ENCODE data around the gene GXYLT2. TPM values are rescaled to one million over a fixed set of nuclear protein-coding genes. Genes with fewer than 3 reads are reported as not detected.

GXYLT2 gene
- total and polyA plus RNA-seq, 8 donors: 12.4 to 27.9 (median 16.7) TPM

DNA sequence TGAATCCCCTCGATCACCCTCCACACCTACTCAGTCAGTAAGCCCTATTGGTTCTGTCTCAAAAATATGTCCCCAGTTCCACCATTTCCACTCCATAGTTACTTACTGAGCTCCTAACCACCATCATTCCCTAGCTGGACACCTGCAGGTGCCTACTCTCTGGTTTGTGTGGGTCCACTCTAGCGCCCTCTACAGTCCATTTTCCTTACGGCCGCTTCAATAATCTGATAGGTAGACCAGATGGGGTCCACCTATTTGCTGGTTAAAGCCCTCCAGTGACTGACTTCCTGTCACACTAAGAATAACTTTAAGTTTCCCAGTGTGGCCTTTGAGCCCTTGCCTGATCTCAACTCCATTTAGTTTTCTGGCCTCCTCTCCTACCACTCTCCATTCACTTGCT, 5.0 kb downstream of the GXYLT2 start:
- peaks cover 0 to 31% of the 10 kb centered on the region in 2 donors for H3K4me1 ChIP-seq
- no peak for DNase-seq
- H3K4me3 ChIP-seq: no peak overlapping the region
- intact Hi-C loops (cut with DNase I): no loop called here
- ATAC-seq: no peak
- no peaks in the 10 kb centered on the region for H3K36me3 ChIP-seq
- H3K9me3 ChIP-seq: no peaks in the 10 kb centered on the region
- TF ChIP-seq, protein P1, sequence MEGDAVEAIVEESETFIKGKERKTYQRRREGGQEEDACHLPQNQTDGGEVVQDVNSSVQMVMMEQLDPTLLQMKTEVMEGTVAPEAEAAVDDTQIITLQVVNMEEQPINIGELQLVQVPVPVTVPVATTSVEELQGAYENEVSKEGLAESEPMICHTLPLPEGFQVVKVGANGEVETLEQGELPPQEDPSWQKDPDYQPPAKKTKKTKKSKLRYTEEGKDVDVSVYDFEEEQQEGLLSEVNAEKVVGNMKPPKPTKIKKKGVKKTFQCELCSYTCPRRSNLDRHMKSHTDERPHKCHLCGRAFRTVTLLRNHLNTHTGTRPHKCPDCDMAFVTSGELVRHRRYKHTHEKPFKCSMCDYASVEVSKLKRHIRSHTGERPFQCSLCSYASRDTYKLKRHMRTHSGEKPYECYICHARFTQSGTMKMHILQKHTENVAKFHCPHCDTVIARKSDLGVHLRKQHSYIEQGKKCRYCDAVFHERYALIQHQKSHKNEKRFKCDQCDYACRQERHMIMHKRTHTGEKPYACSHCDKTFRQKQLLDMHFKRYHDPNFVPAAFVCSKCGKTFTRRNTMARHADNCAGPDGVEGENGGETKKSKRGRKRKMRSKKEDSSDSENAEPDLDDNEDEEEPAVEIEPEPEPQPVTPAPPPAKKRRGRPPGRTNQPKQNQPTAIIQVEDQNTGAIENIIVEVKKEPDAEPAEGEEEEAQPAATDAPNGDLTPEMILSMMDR (IDR thresholded peaks at IDR 0.05): no peak
- peaks cover 0 to 18% of the 10 kb centered on the region in 2 donors for H3K27me3 ChIP-seq
- peak overlapping the region in 1 of 2 donors; percentile 81 for H3K27ac ChIP-seq

DNA sequence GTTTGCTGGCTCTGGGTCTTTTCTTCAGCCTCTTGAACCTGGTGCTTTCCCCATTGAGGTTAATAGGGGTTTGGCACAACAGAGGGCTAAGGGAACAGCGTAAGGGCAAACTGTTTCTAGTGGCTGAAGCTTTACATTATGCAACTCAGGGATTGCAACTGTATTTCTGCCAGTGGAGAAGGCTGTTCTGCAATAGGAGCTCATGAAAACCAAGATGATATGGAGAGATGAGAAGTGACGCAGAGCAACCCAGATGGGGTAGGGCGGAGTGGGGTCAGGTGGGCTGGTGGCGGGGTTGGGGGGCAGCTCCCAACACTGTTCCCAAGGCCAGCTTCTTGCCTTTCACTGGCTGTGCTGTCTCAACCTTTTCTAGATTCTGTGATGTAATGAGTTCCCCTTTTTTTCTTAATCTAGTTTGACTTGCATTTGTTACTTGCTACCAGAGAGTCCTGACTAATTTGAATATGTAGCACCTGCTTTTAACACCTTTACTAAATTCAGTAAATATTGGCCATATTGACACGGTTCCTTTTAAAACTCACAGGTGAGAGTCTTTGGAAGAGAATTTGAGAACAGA, 7.2 kb downstream of the GXYLT2 start:
- peaks cover 0 to 20% of the 10 kb centered on the region in 2 donors for H3K4me1 ChIP-seq
- DNase-seq (no peak), ATAC-seq (no peak)

DNA sequence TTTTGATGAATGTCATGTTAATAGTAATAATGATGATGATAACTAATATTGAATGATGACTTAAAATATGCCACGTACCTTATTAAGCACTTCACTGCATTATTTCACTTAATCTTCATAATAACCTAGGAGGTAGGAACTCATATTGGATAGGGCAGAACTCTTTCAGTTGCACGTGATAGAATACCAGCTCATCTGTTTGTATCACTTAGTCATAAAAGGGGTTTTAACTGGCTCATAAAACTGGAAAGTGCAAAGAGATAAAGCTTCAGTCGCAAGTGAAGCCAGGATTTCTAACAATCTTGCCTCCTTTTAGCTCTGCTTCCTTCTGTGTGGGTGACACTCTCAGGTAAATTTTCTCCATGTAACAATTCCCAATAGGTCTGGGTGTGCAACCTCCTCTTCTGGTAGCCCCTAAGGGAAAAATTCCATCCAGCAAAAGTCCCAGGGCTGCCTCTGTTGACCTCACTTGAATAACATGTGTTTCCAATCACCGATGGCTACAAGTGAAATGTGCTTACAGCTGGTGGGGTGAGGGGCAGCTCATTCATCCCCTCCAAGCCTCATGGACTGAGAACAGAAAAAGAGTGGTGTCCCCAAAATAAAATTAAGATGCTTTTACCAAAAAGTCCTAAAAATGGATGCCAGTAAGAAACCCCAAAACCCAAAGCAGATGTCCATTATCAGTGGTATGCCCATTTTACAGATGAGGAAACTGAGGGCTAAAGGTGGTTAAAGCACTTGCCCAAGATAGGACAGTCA, 9.3 kb downstream of the GXYLT2 start:
- intact Hi-C loops (cut with DNase I): no loop called here
- ATAC-seq: no peak
- no peak for DNase-seq
- no peaks in the 10 kb centered on the region for H3K36me3 ChIP-seq
- TF ChIP-seq, protein P1 (IDR thresholded peaks at IDR 0.05): no peak
- H3K27ac ChIP-seq: no peak overlapping the region
- peaks cover 0 to 9% of the 10 kb centered on the region in 2 donors for H3K4me1 ChIP-seq
- no peak overlapping the region for H3K4me3 ChIP-seq
- H3K27me3 ChIP-seq: no peaks in the 10 kb centered on the region
- H3K9me3 ChIP-seq: no peaks in the 10 kb centered on the region

More for the DNA sequence above, 7.2 kb downstream of the GXYLT2 start:
- Histone ChIP-seq H3K36me3 (no peaks in the 10 kb centered on the region), H3K4me3 (no peak overlapping the region), H3K27ac (peak overlapping the region in 1 of 2 donors; percentile 26), H3K27me3 (peaks cover 0 to 8% of the 10 kb centered on the region in 2 donors), H3K9me3 (no peaks in the 10 kb centered on the region)
- intact Hi-C loops (cut with DNase I): no loop called here
- TF ChIP-seq, protein P1 (IDR thresholded peaks at IDR 0.05): no peak

DNA sequence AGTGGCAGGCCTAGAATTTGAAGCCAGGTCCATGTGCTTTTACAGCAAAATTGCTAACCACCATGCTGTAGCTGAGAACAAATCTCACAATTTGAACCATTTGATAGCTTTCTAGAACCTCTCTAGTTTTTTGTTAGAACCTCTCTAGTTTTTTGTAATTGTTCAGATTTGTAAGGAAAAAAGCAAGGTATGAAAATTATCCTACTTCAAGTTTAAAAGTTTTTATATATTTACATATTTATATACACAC, 9.8 kb downstream of the GXYLT2 start:
- H3K4me1 ChIP-seq: peaks cover 0 to 9% of the 10 kb centered on the region in 2 donors
- TF ChIP-seq, protein P1 (IDR thresholded peaks at IDR 0.05): no peak
- H3K9me3 ChIP-seq: no peaks in the 10 kb centered on the region
- H3K4me3 ChIP-seq: no peak overlapping the region
- H3K36me3 ChIP-seq: no peaks in the 10 kb centered on the region
- intact Hi-C loops (cut with DNase I): no loop called here
- H3K27me3 ChIP-seq: no peaks in the 10 kb centered on the region
- ATAC-seq (no peak), DNase-seq (no peak)
- H3K27ac ChIP-seq: no peak overlapping the region

DNA sequence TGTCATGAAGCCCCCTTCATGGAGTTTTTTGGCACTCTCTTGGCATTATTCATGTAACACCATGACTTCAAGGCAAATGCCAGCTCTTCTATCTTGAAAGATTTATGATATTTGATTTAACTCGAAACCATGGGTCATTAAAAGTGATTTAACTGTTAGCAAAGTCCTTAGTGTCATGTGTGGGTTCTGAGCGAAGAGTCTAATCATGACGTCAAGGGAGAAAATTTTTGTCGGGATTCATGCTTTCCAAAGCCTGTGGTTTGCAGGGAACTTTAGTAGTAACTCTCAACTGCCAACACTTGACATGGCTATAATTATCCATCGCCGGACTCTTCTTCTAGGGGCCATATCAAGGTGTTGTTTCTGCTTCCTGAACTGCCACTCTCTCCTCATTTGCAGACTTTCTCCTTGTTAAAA, 11.5 kb downstream of the GXYLT2 start:
- intact Hi-C loops (cut with DNase I): no loop called here
- H3K9me3 ChIP-seq: no peaks in the 10 kb centered on the region
- no peak overlapping the region for H3K4me3 ChIP-seq
- H3K4me1 ChIP-seq: peaks cover 0 to 9% of the 10 kb centered on the region in 2 donors
- H3K36me3 ChIP-seq: no peaks in the 10 kb centered on the region
- no peak for ATAC-seq
- DNase-seq: no peak
- H3K27ac ChIP-seq: no peak overlapping the region
- no peaks in the 10 kb centered on the region for H3K27me3 ChIP-seq
- TF ChIP-seq, protein P1 (IDR thresholded peaks at IDR 0.05): no peak
